H1 (cell line): ENCODE measurements around the gene SPG7. TPM values are rescaled to one million over a fixed set of nuclear protein-coding genes. Genes with fewer than 3 reads are reported as not detected.
A peak's percentile ranks its signal among the peaks of the same experiment; 100 is the strongest.

ENCODE experiments used
- CTCF ChIA-PET: fragments of 300-600 bp; sonication (Branson Sonifier 250); formaldehyde crosslinking; loops from one replicate; lab custom pipeline; 2021; ENCODE audit not compliant: partially characterized antibody; lab: Charles Lee
- POLR2A ChIA-PET: fragments of 300-600 bp; sonication (Branson Sonifier 250); formaldehyde crosslinking; loops from one replicate; lab custom pipeline; 2021; ENCODE audit warnings: inconsistent platforms; ENCODE audit not compliant: partially characterized antibody; lab: Charles Lee
- DNase-seq, 2 experiments: peaks; one replicate each; pipeline versions ENCODE4 v3.0.0 to v3.0.0-alpha.2; 2010 to 2022; ENCODE audit warnings: low spot score in 2 of 2, low read depth in 1 of 2, mixed read lengths in 1 of 2
- FAIRE-seq: peaks from 2 replicates; lab custom pipeline; 2011; peaks lifted over from hg19 to GRCh38; lab: Jason Lieb, UNC
- H2AFZ ChIP-seq: 2 replicates; pipeline ENCODE4 v1.8.1; 2012; ENCODE audit warnings: low read length, inconsistent platforms
- H2AK5ac ChIP-seq: 2 replicates; pipeline ENCODE4 v1.6.1; 2013; ENCODE audit warnings: low read depth, low read length
- H2BK120ac ChIP-seq: replicated peaks from 2 replicates; pipeline ENCODE3; 2013; ENCODE audit warnings: low read depth, low read length, inconsistent platforms
- H2BK12ac ChIP-seq: 2 replicates; pipeline ENCODE4 v1.6.1; 2013; ENCODE audit warnings: low read depth, low read length
- H2BK15ac ChIP-seq: 2 replicates; pipeline ENCODE4 v1.6.1; 2013; ENCODE audit warnings: low read length
- H2BK20ac ChIP-seq: 2 replicates; pipeline ENCODE4 v1.6.1; 2013; ENCODE audit warnings: low read length
- H2BK5ac ChIP-seq: 2 replicates; pipeline ENCODE4 v1.6.1; 2013; ENCODE audit warnings: low read depth, low read length
- H3K14ac ChIP-seq: 2 replicates; pipeline ENCODE4 v1.6.1; 2013; ENCODE audit warnings: inconsistent platforms; ENCODE audit not compliant: insufficient read length
- H3K18ac ChIP-seq: 2 replicates; pipeline ENCODE4 v1.6.1; 2013; ENCODE audit warnings: low read length; ENCODE audit errors: extremely low read depth
- H3K23ac ChIP-seq: 2 replicates; pipeline ENCODE4 v1.6.1; 2013; ENCODE audit warnings: inconsistent platforms; ENCODE audit not compliant: insufficient read length
- H3K23me2 ChIP-seq: 2 replicates; pipeline ENCODE4 v1.6.1; 2013; ENCODE audit warnings: low read depth, low read length
- H3K27ac ChIP-seq: 2 replicates; pipeline ENCODE4 v1.6.1; 2011; ENCODE audit warnings: low read depth, low read length, inconsistent platforms
- H3K27me3 ChIP-seq, 4 experiments: replicated peaks in 1 of 4; 1 replicate in 1 of 4; 2 replicates in 3 of 4; pipeline versions ENCODE4 v1.6.1 to v1.8.1; 2011 to 2013; ENCODE audit warnings: low read length in 3 of 4, mild to moderate bottlenecking in 3 of 4, inconsistent platforms in 2 of 4, mixed read lengths in 2 of 4, moderate library complexity in 1 of 4; ENCODE audit not compliant: control insufficient read depth in 3 of 4, insufficient read depth in 3 of 4; ENCODE audit errors: extremely low read depth in 1 of 4
- H3K36me3 ChIP-seq, 4 experiments: 2 replicates each; pipeline versions ENCODE4 v1.6.1 to v1.8.1; 2011 to 2013; ENCODE audit warnings: mild to moderate bottlenecking in 4 of 4, low read length in 3 of 4, moderate library complexity in 2 of 4, control low read depth in 1 of 4, inconsistent platforms in 1 of 4; ENCODE audit not compliant: insufficient read depth in 4 of 4, control insufficient read depth in 2 of 4
- H3K4ac ChIP-seq: replicated peaks from 2 replicates; pipeline ENCODE3; 2013; ENCODE audit warnings: low read length, low read depth, mixed read lengths, inconsistent platforms; ENCODE audit not compliant: insufficient read length
- H3K4me1 ChIP-seq, 4 experiments: replicated peaks in 1 of 4; 1 replicate in 1 of 4; 2 replicates in 3 of 4; pipeline versions ENCODE4 v1.6.1 to v1.8.1; 2011 to 2013; ENCODE audit warnings: low read length in 3 of 4, inconsistent platforms in 2 of 4, mixed read lengths in 1 of 4; ENCODE audit not compliant: insufficient read depth in 4 of 4, control insufficient read depth in 3 of 4
- H3K4me2 ChIP-seq, 2 experiments: 2 replicates each; pipeline versions ENCODE4 v1.6.1 to v1.8.1; 2011 to 2013; ENCODE audit warnings: low read depth in 2 of 2, low read length in 2 of 2, control low read depth in 1 of 2, inconsistent platforms in 1 of 2, mild to moderate bottlenecking in 1 of 2; ENCODE audit not compliant: insufficient read depth in 1 of 2
- H3K4me3 ChIP-seq, 4 experiments: fragments of 200-600, 300-600 bp in 1 of 4; sonication (generic), shearing (Covaris generic), sonication (Bioruptor Twin) in 1 of 4; 2 replicates each; pipeline versions ENCODE4 v1.5.1 to v1.8.1; 2011 to 2016; ENCODE audit warnings: low read length in 4 of 4, low read depth in 3 of 4, control low read depth in 2 of 4, inconsistent platforms in 2 of 4, mild to moderate bottlenecking in 2 of 4, mixed read lengths in 1 of 4, moderate library complexity in 1 of 4; ENCODE audit not compliant: insufficient read depth in 2 of 4; ENCODE audit errors: extremely low read depth in 1 of 4
- H3K56ac ChIP-seq: replicated peaks from 2 replicates; pipeline ENCODE3; 2013; ENCODE audit warnings: low read depth, mild to moderate bottlenecking, mixed read lengths, low read length, inconsistent platforms; ENCODE audit not compliant: insufficient read length
- H3K79me1 ChIP-seq: 2 replicates; pipeline ENCODE4 v1.6.1; 2013; ENCODE audit warnings: low read depth, low read length, control low read depth
- H3K79me2 ChIP-seq, 2 experiments: 2 replicates each; pipeline versions ENCODE4 v1.6.1 to v1.8.1; 2012 to 2013; ENCODE audit warnings: low read length in 2 of 2, mild to moderate bottlenecking in 2 of 2, inconsistent platforms in 1 of 2; ENCODE audit not compliant: insufficient read depth in 2 of 2, control insufficient read depth in 1 of 2
- H3K9ac ChIP-seq, 4 experiments: replicated peaks in 1 of 4; 1 replicate in 1 of 4; 2 replicates in 3 of 4; pipeline versions ENCODE4 v1.6.1 to v1.8.1; 2011 to 2013; ENCODE audit warnings: low read depth in 3 of 4, low read length in 3 of 4, control low read depth in 2 of 4, mild to moderate bottlenecking in 2 of 4, moderate library complexity in 2 of 4, inconsistent platforms in 1 of 4; ENCODE audit errors: extremely low read depth in 1 of 4
- H3K9me3 ChIP-seq, 2 experiments: 2 replicates each; pipeline versions ENCODE4 v1.6.1 to v1.8.1; 2012 to 2013; ENCODE audit warnings: mild to moderate bottlenecking in 2 of 2, moderate library complexity in 2 of 2, control low read depth in 1 of 2, inconsistent platforms in 1 of 2, low read depth in 1 of 2, low read length in 1 of 2, mixed read lengths in 1 of 2; ENCODE audit not compliant: insufficient read depth in 2 of 2
- H4K20me1 ChIP-seq, 2 experiments: replicated peaks in 1 of 2; 2 replicates each; pipeline versions ENCODE3 to v1.8.1; 2011 to 2013; ENCODE audit warnings: inconsistent platforms in 2 of 2, low read length in 2 of 2, mild to moderate bottlenecking in 1 of 2; ENCODE audit not compliant: insufficient read depth in 2 of 2, control insufficient read depth in 1 of 2
- H4K5ac ChIP-seq: 2 replicates; pipeline ENCODE4 v1.6.1; 2013; ENCODE audit warnings: low read length, low read depth, mixed read lengths, inconsistent platforms; ENCODE audit not compliant: insufficient read length
- H4K8ac ChIP-seq: 2 replicates; pipeline ENCODE4 v1.8.0; 2013; ENCODE audit warnings: mild to moderate bottlenecking, moderate library complexity, low read length, inconsistent platforms; ENCODE audit not compliant: insufficient read depth; ENCODE audit errors: extremely low read depth
- H4K91ac ChIP-seq: replicated peaks from 2 replicates; pipeline ENCODE3; 2013; ENCODE audit warnings: low read length, mixed read lengths, inconsistent platforms; ENCODE audit not compliant: insufficient read length
- POLR2AphosphoS5 ChIP-seq: IDR thresholded peaks from 2 replicates; pipeline ENCODE4 v1.6.1; 2011; ENCODE audit warnings: low read depth, low read length
- TEAD4 ChIP-seq: IDR thresholded peaks from 2 replicates; pipeline ENCODE4 v1.6.1; 2012; ENCODE audit warnings: low read depth, low read length, inconsistent platforms, mixed read lengths
- WGBS, 2 experiments: shearing (Covaris generic) in 1 of 2; methylation state at CpG; one replicate each; pipeline versions ENCODE4 v1.1.6 to v1.1.7; 2013 to 2015; ENCODE audit warnings: low lambda C conversion rate in 2 of 2, mixed read lengths in 2 of 2, inconsistent platforms in 1 of 2, low coverage in 1 of 2, missing lambda C conversion rate in 1 of 2; ENCODE audit not compliant: insufficient replicate concordance in 2 of 2, insufficient coverage in 1 of 2, insufficient read length in 1 of 2; ENCODE audit errors: extremely low coverage in 1 of 2, missing lambda C conversion rate in 1 of 2; 5-methylcytosine and 5-hydroxymethylcytosine counted together
- polyA plus RNA-seq, 7 experiments: library from polyadenylated mRNA; depleted of rRNA in 3 of 7; stranded (reverse) in 5 of 7; unstranded in 2 of 7; fragments of >200 nt in 5 of 7; fragments of 200-250 nt in 2 of 7; gene quantifications; 1 replicate in 5 of 7; 2 replicates in 1 of 7; 4 replicates in 1 of 7; pipeline versions ENCODE4 v1.2.1 to v1.2.3, GENCODE V29; 2011 to 2013; ENCODE audit warnings: missing spikeins in 2 of 7, mixed read lengths in 2 of 7
- total RNA-seq: library from RNA; stranded (reverse); fragmentation: NEBNext Ultra II Directional; extraction: Animal tissue kit (Norgen Biotek cat#: 25700); gene quantifications from 2 replicates; pipeline ENCODE4 v1.2.1, GENCODE V29; 2021

Gene SPG7
- total and polyA plus RNA-seq, 2 of the 8 experiments (the other 6 are each of a cell fraction or from before 2014, with no cell fraction given): 72.1 to 113 TPM

GRCh38 chr16:89549007-89549700, 41.0 kb downstream of the SPG7 start:
- H3K27me3 ChIP-seq: no peaks in the 10 kb centered on the region
- peaks cover 14 to 48% (median 37%) of the 10 kb centered on the region in 4 experiments for H3K36me3 ChIP-seq
- no peak overlapping the region for H3K4me2 ChIP-seq
- no peak overlapping the region for H4K91ac ChIP-seq
- no peak overlapping the region for H3K18ac ChIP-seq
- POLR2A ChIA-PET: interaction anchor here (1.0 to 6.5 kb wide), 5 partner anchors 9 to 277 kb away, joined by 3 to 63 read pairs (median 8); no protein-coding TSS in a partner anchor
- no peak overlapping the region for H2BK15ac ChIP-seq
- no peak overlapping the region for H4K5ac ChIP-seq
- no peaks in the 10 kb centered on the region for H3K79me2 ChIP-seq
- no peak overlapping the region for H3K27ac ChIP-seq
- H3K9ac ChIP-seq: no peak overlapping the region
- no peaks in the 10 kb centered on the region for H3K23me2 ChIP-seq
- H3K4me3 ChIP-seq: no peak overlapping the region
- DNase-seq: no peak
- H3K56ac ChIP-seq: no peak overlapping the region
- H3K4me1 ChIP-seq: no peaks in the 10 kb centered on the region
- no peak overlapping the region for H2AK5ac ChIP-seq
- H3K23ac ChIP-seq: no peak overlapping the region
- peaks cover 0 to 13% of the 10 kb centered on the region in 2 experiments for H4K20me1 ChIP-seq
- no peak overlapping the region for H3K4ac ChIP-seq
- H4K8ac ChIP-seq: peak overlapping the region; percentile 68; the same call in 1 of the 2 replicates
- H2BK12ac ChIP-seq: no peak overlapping the region
- no peak overlapping the region for H2AFZ ChIP-seq
- H3K9me3 ChIP-seq: no peaks in the 10 kb centered on the region
- H3K79me1 ChIP-seq: no peaks in the 10 kb centered on the region; the same call in 1 of the 2 replicates
- no peak overlapping the region for H2BK5ac ChIP-seq
- TF ChIP-seq TEAD4 (no peak), POLR2AphosphoS5 (0 out of 2 replicates have a peak, but pooled peaks have one; percentile 8)
- no peak for FAIRE-seq
- CTCF ChIA-PET: interaction anchor here (1.0 to 2.5 kb wide), 10 partner anchors 8 to 100 kb away, joined by 3 to 15 read pairs (median 4); no protein-coding TSS in a partner anchor
- H2BK120ac ChIP-seq: no peak overlapping the region
- H3K14ac ChIP-seq: no peak overlapping the region
- WGBS, 2 experiments: 91% methylated on average over 10 of the region's 10 CpGs; no CpG with 5 or more reads in 1 of the 2 experiments
- H2BK20ac ChIP-seq: no peak overlapping the region
